ENCODE data around the gene GGPS1.

DNA sequence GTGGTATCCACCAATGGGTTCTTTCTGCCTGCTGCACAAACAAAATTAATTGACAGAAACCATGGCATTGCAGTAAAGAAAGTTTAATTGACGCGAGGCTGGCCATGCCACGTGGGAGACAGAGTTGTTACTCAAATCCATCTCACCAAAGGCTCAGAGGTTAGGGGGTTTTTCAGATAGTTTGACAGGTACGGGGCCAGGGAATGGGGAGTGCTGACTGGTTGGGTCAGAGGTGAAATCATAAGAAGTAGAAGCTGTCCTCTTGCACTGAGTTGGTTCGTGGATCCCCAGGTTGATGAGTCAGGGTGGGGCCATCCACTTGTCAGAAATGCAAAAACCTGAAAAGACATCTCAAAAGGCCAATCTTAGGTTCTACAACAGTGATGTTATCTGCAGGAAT, 37.9 kb downstream of the GGPS1 start:
- TF ChIP-seq, protein P1, sequence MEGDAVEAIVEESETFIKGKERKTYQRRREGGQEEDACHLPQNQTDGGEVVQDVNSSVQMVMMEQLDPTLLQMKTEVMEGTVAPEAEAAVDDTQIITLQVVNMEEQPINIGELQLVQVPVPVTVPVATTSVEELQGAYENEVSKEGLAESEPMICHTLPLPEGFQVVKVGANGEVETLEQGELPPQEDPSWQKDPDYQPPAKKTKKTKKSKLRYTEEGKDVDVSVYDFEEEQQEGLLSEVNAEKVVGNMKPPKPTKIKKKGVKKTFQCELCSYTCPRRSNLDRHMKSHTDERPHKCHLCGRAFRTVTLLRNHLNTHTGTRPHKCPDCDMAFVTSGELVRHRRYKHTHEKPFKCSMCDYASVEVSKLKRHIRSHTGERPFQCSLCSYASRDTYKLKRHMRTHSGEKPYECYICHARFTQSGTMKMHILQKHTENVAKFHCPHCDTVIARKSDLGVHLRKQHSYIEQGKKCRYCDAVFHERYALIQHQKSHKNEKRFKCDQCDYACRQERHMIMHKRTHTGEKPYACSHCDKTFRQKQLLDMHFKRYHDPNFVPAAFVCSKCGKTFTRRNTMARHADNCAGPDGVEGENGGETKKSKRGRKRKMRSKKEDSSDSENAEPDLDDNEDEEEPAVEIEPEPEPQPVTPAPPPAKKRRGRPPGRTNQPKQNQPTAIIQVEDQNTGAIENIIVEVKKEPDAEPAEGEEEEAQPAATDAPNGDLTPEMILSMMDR (IDR thresholded peaks at IDR 0.05): no peak
- TF ChIP-seq POLR2A (IDR thresholded peaks at IDR 0.05): no peak
